8988T (cell line): ENCODE results near the gene SCRN1.
"Not testable (repeated sequence)": the region's sequence is repeated elsewhere in the genome, so short reads cannot be mapped to it uniquely, and the experiment has no call there.

Source experiments
- DNase-seq: peaks from one replicate; pipeline ENCODE4 v3.0.0; 2011

The SCRN1 gene

GRCh38 chr7:29962035-29962434 lies 27.6 kb downstream of the SCRN1 start:
- DNase-seq, result no peak

- not testable (repeated sequence) for DNase-seq
Measured at GRCh38 chr7:29961611-29962010, 28.0 kb downstream of the SCRN1 start.

- DNase-seq, result no peak
Measured at GRCh38 chr7:29958667-29959358, 30.8 kb downstream of the SCRN1 start.

- no peak for DNase-seq
Measured at GRCh38 chr7:29957521-29958310, 31.9 kb downstream of the SCRN1 start.

- no peak for DNase-seq
Measured at GRCh38 chr7:29956487-29956836, 33.1 kb downstream of the SCRN1 start.

GRCh38 chr7:29955799-29956486 lies 33.7 kb downstream of the SCRN1 start:
- no peak for DNase-seq

GRCh38 chr7:29955075-29955792 lies 34.4 kb downstream of the SCRN1 start:
- no peak for DNase-seq

GRCh38 chr7:29953726-29954347 lies 35.8 kb downstream of the SCRN1 start:
- no peak for DNase-seq

GRCh38 chr7:29951206-29951605 lies 38.4 kb downstream of the SCRN1 start:
- no peak for DNase-seq

- DNase-seq, result no peak
Measured at GRCh38 chr7:29950480-29950879, 39.1 kb downstream of the SCRN1 start.

GRCh38 chr7:29948587-29948986 lies 41.0 kb downstream of the SCRN1 start:
- no peak for DNase-seq

GRCh38 chr7:29946428-29947186 lies 43.0 kb downstream of the SCRN1 start:
- DNase-seq, result no peak

- DNase-seq, result no peak
Measured at GRCh38 chr7:29945259-29945809, 44.3 kb downstream of the SCRN1 start.

- no peak for DNase-seq
Measured at GRCh38 chr7:29940199-29940598, 49.4 kb downstream of the SCRN1 start.

GRCh38 chr7:29937132-29937531 lies 52.5 kb downstream of the SCRN1 start:
- no peak for DNase-seq

GRCh38 chr7:29935111-29935510 lies 54.5 kb downstream of the SCRN1 start:
- no peak for DNase-seq

GRCh38 chr7:29929018-29929807 lies 60.4 kb downstream of the SCRN1 start:
- no peak for DNase-seq

- DNase-seq, result no peak
Measured at GRCh38 chr7:29926741-29927140, 62.9 kb downstream of the SCRN1 start.

- no peak for DNase-seq
Measured at GRCh38 chr7:29926216-29926615, 63.4 kb downstream of the SCRN1 start.

GRCh38 chr7:29924684-29925083 lies 64.9 kb downstream of the SCRN1 start:
- DNase-seq, result no peak

- DNase-seq, result no peak
Measured at GRCh38 chr7:29924006-29924405, 65.6 kb downstream of the SCRN1 start.
